HG02623 (cell line): ENCODE data around the gene FBXO5.
"Not testable (repeated sequence)": the region's sequence is repeated elsewhere in the genome, so short reads cannot be mapped to it uniquely, and the experiment has no call there.

Experiments used
- ATAC-seq: cut with Tn5 transposase; IDR thresholded peaks from one replicate; pipeline ENCODE4 v1.9.1; 2021; ENCODE audit warnings: moderate library complexity; ENCODE audit not compliant: unreplicated experiment

FBXO5 gene, protein sequence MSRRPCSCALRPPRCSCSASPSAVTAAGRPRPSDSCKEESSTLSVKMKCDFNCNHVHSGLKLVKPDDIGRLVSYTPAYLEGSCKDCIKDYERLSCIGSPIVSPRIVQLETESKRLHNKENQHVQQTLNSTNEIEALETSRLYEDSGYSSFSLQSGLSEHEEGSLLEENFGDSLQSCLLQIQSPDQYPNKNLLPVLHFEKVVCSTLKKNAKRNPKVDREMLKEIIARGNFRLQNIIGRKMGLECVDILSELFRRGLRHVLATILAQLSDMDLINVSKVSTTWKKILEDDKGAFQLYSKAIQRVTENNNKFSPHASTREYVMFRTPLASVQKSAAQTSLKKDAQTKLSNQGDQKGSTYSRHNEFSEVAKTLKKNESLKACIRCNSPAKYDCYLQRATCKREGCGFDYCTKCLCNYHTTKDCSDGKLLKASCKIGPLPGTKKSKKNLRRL

DNA sequence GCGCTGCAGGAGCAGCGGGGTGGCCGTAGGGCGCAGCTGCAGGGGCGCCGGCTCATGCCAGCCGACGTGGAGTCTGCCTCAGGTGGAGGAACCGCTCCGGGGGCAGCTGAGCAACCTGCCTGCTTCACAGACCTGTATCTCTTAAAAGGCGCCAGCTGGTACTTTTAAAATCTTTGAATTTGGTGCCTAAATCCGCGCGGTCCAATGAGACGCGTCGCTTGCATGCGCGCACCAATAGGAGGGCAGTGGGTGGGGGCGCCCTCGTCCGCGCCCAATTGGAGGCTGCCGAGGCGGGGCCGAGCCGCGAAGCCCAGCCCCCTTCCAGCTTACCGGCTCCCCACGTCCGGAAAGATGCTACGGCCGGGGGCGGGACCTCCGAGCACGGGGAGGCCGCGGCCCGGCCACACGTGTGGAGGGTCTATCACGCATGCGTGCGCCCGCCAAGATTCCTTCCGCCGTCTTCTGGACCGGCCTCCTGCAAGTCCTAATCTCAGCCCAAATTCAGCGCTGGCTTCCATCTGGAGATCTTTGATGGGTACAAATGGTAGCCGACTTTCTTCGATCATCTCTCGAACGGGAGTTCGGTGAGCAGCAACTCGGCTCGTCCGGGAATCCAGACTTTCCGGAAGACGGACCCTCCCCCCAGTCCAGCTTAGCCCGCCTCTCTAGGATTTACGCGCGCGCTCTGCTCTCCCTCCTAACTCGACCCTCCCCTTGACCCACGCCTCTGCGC is at the start of gene FBXO5:
Gene FBXO5 (minus strand): TSS at position 138 of the 733 bp plus-strand sequence. CDS start 82 bp downstream, at position 56.
- ATAC-seq = peak; percentile 78

DNA sequence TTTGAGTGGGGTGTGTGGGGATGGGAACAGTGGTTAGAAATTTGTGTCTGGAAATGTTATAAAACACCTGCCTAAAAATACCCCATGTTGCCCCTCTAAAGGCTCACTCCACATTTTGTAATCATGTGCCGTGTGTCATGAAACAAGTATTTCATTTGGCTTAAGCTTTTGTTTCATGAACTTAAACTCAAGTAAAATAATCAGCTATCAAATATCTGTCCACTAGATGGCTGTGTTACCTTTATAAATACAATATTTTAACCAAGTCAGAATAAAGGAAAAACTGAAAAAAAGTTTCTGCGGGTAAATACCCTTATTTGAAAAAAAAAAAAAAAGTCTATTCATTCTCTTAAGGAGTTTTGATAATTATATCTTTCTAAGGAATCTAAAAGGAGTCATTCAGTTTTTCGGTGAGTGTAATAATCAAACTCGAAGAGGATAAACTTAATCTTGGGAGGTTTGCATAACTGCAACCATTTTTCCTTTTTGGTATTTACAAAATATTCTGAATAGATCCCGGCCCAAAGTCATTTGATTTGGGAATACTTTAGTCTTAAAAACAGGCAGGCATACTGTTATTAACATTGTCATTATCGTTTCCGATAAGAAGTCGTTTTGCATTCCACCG is 49.5 kb upstream of the FBXO5 start:
- no peak for ATAC-seq

DNA sequence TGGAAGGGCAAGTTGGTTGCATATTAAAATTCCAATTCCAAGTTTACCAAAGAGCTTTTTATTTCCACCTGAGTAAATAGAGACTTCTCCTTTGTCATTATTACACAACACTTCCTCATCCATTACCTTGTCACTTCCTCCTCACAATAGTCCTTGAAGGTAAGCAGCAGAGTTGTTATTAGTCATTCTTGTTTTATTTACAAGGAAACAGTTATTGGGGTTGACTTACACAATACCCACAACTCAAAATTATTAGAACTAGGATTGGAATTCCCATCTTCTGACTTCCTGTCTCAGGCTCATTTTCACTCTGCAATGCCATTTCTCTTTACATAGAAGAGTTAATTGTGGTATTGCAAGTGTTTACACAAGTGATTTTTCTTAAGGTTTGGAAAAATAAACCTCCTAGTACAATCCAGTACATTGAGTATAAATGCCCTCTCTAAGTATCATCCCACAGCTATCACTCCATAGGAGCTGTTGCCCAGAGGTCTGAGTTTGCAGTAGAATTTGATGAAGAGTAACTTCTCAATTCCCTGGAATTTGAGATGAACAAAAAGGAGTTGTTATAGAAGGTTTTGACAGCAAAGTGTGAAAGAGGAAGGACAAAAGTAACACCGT is 48.6 kb upstream of the FBXO5 start:
- ATAC-seq = no peak

DNA sequence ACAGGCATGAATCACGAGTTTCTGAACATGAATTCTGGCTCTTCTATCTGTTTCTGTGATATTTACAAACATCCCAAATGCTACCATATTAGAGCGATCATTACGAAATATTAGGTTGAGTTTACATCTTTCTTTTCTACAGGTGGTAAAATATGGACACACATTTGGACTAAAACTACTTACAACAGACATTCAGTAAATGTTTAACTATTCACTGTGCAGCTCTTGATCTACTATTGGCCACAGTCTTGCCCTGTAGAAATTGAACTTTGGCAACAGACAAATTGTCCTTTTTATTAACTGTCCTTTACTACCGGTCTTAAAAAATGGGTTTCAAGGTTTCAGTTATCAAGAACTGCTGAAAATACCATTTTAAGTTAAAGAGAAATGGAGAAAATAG is 46.1 kb upstream of the FBXO5 start:
- ATAC-seq = no peak

DNA sequence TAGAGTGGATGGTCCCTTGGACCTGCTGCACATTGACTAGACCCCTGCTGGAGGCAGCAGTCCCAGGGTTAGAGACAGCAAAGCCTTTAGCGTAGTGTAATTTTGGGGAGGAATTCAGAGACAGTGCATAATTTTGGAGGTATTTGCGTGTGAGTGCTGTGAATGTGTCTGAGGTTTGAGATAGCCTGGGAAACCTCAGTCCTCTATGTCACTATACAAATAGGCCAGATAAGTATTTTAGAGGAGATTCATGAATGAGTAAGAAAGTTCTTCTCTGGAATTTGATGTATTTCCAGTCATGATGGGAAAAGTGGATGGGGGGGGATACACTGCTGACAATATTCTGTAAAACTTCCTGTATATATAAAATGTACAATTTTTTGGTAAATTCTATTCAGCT is 45.4 kb upstream of the FBXO5 start:
- ATAC-seq = no peak

DNA sequence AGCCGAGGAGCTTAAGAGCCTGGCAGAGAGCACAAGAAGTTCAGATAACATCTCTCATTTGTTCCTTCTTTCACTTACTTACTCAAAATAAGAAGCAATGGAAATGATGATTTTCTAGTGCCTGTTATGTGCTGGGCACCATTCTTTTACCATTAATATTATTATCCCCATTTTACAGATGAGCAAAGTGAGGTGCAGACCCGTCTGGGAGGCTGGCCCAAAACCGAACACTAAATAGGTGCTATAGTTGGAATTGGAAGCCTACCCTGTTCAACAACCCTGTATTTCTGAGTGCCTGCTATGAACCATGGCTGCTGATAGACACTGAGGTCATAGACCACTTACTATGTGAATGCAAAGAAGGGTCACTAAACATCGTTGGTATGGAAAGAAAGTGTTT is 44.6 kb upstream of the FBXO5 start:
- no peak for ATAC-seq

DNA sequence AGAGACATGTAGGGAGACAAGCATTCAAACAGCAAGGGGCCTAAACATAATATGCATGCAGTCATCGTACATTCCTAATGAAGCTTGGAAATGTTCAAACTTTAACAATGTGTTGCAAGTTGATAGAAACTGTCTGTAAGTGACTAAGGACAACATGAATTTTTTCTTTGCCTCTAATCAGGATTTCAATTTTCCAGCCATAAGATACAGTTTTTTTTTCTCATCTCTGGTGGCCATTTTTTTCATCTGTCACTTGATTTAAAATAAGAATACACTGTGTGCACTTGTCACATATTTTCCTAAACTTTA is 41.8 kb upstream of the FBXO5 start:
- ATAC-seq = no peak

DNA sequence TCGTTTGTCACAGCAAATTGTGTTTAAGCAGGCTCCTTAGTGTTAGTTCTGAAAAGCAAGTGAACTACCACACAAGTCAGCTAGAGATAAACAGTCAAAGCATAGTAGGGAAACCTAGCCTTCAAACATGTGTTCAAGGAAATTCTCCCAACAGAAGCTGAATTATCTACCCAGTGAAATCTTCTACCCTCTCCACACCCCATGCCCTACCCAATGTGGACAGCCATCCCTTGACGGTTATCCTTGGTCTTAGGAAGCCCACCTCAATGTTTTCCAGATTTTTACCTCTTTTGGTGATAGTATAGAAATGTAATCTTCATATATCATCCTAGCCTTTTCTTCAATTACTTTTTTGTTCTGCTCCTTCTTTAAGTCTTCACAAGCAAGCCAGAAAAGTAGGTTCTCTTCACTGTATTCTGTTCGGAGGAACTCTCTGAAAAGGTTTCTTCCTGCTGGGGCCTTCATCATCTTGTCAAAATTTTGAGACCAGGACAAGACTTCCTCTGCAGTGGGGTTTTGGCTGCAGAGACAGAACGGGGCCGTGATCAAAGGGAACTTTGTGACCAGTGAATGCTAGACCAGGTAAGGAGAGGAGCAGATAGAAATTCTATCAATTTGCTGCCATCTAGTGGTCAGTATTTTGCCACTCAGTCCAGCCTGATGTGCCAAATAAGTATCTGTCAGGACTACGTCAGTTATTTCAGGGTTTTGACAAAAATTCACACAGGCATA is 41.3 kb upstream of the FBXO5 start:
- peak; percentile 100 for ATAC-seq

DNA sequence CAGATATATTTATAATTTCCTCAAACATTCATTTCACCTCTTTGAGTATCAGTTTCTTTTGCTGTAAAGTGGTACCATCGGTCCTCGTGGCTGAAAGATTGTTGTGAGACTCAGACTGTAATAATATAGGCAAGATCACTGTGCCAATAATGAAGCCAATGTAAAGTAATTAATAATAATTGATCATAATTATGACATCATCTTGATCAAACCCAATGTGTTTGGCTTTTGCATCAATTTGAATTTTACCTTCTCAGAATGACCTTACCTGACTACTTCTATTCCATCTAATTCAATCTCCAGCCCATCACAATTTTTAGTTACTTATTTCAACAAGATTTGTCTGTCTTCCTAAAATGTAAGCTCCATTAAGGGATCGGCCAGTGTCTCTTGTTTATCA is 35.5 kb upstream of the FBXO5 start:
- ATAC-seq = no peak

DNA sequence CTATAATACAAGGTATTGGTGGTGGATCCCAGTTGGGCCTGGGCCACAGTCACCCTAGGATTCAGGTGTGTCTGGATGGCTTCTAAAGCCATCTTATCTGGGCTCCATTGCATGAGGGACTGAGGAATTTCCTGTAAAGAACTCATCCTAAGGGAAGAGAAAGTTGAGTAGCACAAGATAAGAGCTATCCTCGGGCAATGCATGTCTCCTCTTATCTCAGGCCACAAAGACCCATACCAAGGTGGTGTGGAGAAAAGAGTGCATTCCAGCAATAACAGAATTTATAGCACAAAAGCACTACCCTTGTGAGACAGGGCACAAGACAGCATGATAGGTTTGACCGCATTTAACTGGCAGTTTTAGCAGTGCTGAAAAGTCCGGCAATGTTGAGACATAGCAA is 34.0 kb upstream of the FBXO5 start:
- ATAC-seq = no peak

DNA sequence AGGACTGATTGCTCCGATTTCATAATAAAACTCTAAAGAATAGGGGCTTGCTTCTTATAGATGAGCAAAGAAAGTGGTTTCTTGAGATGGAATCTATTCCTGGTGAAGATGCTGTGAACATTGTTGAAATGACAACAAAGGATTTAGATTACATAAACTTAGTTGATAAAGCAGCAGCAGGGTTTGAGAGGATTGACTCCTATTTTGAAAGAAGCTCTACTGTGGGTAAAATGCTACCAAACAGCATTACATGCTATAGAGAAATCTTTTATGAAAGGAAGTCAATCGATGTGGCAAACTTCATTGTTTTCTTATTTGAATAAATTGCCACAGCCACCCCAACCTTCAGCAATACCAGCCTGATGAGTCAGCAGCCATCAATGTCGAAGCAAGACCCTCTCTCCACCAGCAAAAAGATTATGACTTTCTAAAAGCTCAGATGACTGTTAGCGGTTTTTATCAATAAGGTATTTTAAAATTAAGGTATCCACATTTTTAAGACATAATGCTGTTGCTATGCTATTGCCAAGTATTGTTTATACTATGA is 32.3 kb upstream of the FBXO5 start:
- no peak for ATAC-seq

DNA sequence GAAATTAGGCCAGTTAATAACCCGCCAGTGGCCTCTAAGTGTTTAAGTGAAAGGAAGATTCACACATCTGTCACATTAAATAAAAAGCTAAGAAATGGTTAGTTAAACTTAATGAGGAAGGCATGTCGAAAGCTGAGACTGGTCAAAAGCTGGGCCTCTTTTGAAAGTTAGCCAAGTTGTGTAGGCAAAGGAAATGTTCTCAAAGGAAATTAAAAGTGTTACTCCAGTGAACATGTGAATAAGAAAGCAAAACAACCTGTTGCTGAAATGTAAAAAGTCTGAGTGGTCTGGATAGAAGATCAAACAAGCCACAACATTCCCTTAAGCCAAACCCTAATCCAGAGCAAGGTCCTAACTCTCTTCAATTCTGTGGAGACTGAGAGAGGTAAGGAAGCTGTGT is 30.6 kb upstream of the FBXO5 start:
- ATAC-seq = no peak

DNA sequence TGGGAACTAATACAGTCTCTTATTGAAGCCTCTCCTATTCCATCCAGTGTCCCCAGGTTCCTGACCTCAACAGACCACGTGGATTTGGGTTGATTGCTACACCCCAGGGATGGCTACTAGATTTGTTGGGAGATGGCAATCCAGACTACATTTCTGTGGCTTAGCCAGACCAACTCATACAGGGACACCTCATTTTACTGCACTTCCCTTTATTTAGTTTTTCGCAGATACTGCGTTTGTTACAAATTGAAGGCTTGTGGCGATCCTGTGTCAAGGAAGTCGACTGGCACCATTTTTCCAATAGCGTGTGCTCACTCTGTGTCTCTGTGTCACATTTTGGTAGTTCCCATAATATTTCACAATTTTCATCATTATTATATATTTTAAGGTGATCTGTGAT is 30.0 kb upstream of the FBXO5 start:
- no peak for ATAC-seq

DNA sequence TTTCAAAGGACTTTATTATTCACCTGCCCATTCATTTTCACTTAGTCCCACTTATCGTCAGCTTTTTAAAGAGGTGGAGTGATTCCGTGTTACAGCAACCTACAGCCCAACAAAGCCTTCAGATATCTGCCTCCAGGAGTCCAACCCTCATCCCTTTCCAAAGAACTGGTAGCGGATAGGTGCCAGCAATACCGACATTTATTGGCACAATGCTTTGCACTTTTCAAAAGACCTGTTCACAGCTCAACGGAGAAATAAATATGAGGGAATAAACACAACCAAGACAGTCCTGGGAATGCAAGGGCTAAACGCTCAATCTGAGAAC is 20.5 kb upstream of the FBXO5 start:
- ATAC-seq = peak; percentile 0

DNA sequence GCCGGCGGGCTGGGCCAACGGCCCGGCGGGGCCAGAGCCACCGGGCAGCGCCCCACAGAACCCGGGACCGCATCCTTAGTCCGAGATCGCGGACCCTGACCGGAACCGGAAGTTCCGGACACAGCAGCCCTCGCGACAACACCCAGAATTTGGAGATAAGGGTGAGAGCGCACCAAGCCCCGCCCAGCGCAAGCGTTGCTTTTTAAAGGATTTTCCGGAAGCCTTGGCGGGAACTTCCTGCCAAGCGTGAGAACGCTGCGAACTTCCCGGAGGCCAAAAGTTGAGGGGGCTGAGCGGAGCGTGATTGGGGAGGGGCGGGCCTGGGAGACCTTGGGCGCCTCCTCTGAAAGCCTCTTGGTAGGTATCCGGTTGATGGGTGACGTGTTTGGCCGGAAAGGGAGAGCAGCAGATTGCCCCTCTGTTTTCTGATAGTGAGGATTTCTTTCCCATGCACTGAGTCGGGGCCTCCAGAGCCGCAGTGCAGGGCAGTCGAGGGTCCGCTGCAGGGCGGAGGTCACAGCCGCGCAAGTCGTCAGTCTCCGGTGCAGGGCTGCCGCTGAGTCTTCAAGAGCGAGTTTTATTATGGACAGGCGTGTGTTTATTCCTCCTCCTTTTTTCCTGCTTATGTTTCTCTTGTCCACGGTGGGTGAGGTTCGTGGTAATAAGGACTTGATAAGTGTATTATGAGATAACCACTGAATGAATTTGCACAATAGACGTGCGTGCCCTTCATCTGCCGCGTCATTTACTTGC is 19.9 kb upstream of the FBXO5 start, which contains the start of gene MTRF1L:
Gene MTRF1L (minus strand): TSS at position 97 of the 753 bp plus-strand sequence. CDS start 24 bp downstream, at position 73.
- peak; percentile 93 for ATAC-seq

DNA sequence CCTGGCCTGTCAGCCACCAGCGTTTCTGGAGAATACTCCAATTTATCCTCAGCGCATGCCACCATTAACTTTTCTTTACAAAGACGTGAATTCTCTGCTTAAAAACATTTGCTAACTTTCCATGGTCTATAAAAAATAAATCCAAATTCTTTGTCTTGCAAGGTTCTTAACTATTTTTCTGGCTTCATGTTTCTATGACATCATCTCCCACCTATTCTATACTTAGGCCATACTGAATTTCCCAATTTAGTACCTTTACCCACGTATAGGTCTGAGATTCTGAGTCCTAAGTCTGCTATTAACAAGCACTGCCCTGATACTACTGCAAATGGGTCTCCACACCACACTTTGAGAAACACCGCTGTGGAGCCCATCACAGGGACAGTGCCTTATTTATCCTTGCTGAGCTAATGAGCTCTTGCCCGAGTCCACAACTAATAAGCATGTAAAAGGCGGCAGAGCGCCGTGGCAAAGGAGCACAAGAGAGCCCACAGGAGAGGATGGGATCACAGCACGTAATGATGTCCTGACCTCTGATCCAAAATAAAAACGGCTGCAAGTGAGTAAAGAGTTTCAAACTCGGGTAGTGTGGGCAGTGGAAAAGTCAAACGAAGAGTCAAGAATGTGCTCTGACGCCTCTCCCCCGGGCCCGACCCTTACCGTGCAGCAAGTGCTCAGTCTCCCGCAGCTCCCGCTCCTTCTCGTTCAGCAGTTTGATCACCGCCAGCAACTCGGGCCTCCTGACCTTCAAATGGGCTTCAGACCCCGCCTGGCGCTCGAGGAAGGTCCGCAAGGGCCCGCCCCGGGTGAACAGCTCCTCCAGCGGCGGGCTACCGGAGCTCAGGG is 19.1 kb upstream of the FBXO5 start:
- ATAC-seq = peak; percentile 21

DNA sequence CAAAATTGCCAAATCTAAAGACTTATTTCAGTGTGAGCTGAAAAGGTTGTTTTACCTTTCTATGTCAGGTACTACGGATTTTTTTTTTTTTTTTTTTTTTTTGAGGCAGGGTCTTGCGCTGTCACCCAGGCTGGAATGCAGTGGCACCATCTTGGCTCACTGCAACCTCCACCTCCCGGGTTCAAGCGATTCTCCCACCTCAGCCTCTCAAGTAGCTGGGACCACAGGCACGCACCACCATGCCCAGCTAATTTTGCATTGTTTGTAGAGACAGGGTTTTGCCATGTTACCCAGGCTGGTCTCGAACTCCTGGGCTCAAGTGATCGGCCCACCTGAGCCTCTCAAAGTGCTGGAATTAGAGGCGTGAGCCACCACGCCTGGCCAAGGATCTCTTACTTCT is 17.9 kb upstream of the FBXO5 start:
- ATAC-seq = not testable (repeated sequence)

DNA sequence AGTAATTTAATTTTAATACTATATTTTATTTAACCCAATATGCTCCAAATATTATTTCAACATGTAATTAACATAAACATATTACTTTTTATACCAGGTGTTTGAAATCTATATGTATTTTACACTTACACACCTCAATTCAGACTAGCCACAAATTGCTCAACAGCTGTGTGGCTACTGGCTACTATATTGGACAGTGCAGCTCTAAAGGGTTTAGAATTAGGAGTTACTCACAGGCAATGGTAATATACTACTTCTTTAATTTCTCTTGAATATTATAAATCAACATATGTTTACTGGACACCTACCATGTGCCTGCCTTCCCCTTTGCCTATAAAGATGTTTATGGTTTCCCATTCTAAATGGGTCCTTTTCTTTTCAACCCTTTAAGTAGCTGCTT is 17.4 kb upstream of the FBXO5 start:
- no peak for ATAC-seq

DNA sequence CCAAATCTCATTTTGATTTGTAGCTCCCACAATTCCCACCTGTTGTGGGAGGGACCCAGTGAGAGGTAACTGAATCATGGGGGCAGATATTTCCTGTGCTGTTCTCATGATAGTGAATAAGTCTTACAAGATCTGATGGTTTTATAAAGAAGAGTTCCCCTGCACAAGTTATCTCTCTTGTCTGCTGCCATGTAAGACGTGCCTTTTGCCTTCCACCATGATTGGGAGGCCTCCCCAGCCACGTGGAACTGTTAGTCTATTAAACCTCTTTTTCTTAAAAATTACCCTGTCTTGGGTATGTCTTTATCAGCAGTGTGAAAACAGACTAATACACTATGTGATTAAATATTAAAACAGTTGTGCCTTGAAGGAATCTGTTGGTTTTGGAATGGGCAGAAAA is 16.7 kb upstream of the FBXO5 start:
- not testable (repeated sequence) for ATAC-seq
